PFSK-1 (cell line): ENCODE measurements around the gene COX6A2.

Experiments
- FOXP2 ChIP-seq: optimal IDR thresholded peaks from 2 replicates; pipeline ENCODE3; 2011; ENCODE audit warnings: borderline replicate concordance, control low read depth, inconsistent platforms; ENCODE audit not compliant: insufficient read depth; ENCODE audit errors: extremely low read length, extremely low read depth
- POLR2AphosphoS5 ChIP-seq: IDR thresholded peaks from 2 replicates; pipeline ENCODE4 v1.6.1; 2012; ENCODE audit warnings: low read depth, mild to moderate bottlenecking, control low read depth, low read length, moderate library complexity
- SIN3A ChIP-seq: IDR thresholded peaks from 2 replicates; pipeline ENCODE4 v1.6.1; 2012; ENCODE audit warnings: mild to moderate bottlenecking, low read length, moderate library complexity, borderline replicate concordance; ENCODE audit not compliant: insufficient read depth
- TAF1 ChIP-seq: IDR thresholded peaks from 2 replicates; pipeline ENCODE4 v1.6.1; 2012; ENCODE audit warnings: low read length, control low read depth, borderline replicate concordance; ENCODE audit not compliant: insufficient read depth
- TF ChIP-seq, protein P1 (sequence below), 2 experiments: IDR thresholded peaks; 2 replicates each; pipeline versions ENCODE4 v1.6.1 to v1.8.0; 2011 to 2012; ENCODE audit warnings: low read depth in 2 of 2, low read length in 2 of 2, control low read depth in 1 of 2, inconsistent platforms in 1 of 2, mild to moderate bottlenecking in 1 of 2, moderate library complexity in 1 of 2; ENCODE audit not compliant: insufficient read depth in 1 of 2

COX6A2 gene

DNA sequence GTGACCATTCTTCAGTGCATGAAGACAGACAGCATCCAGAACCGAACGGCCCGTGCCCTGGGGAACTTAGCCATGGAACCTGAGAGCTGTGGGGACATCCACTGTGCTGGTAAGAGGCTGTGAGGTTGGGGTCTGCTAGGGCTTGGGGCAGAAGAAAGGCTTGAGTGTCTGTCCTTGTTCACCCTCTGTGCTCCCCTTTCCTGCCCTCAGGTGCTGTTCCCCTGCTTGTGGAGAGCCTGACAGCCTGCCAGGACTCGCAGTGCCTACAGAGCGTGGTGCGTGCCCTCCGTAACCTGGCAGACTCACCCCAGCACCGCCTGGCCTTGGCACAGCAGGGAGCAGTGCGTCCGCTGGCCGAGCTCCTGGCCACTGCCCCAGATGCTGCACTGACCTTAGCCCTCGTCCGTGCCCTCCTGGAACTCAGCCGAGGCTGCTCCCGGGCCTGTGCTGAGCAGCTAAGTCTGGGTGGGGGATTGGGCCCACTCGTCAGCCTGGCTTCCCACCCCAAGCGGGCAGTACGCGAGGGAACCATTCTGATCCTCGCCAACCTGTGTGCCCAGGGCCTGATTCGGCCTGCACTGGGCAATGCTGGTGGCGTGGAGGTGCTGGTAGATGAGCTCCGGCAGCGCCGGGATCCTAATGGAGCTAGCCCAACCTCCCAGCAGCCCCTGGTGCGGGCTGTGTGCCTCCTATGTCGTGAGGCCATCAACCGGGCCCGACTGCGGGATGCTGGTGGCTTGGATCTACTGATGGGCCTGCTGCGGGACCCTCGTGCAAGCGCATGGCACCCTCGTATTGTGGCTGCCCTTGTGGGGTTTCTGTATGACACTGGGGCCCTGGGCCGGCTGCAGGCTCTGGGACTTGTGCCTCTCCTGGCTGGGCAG is 34.0 kb upstream of the COX6A2 start:
- TF ChIP-seq TAF1 (no peak), POLR2AphosphoS5 (no peak), SIN3A (no peak), FOXP2 (no peak)
- TF ChIP-seq, protein P1, sequence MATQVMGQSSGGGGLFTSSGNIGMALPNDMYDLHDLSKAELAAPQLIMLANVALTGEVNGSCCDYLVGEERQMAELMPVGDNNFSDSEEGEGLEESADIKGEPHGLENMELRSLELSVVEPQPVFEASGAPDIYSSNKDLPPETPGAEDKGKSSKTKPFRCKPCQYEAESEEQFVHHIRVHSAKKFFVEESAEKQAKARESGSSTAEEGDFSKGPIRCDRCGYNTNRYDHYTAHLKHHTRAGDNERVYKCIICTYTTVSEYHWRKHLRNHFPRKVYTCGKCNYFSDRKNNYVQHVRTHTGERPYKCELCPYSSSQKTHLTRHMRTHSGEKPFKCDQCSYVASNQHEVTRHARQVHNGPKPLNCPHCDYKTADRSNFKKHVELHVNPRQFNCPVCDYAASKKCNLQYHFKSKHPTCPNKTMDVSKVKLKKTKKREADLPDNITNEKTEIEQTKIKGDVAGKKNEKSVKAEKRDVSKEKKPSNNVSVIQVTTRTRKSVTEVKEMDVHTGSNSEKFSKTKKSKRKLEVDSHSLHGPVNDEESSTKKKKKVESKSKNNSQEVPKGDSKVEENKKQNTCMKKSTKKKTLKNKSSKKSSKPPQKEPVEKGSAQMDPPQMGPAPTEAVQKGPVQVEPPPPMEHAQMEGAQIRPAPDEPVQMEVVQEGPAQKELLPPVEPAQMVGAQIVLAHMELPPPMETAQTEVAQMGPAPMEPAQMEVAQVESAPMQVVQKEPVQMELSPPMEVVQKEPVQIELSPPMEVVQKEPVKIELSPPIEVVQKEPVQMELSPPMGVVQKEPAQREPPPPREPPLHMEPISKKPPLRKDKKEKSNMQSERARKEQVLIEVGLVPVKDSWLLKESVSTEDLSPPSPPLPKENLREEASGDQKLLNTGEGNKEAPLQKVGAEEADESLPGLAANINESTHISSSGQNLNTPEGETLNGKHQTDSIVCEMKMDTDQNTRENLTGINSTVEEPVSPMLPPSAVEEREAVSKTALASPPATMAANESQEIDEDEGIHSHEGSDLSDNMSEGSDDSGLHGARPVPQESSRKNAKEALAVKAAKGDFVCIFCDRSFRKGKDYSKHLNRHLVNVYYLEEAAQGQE (IDR thresholded peaks at IDR 0.05; ENCODE audit: insufficient read depth in 1 of 2, low read depth in 2 of 2, low read length in 2 of 2) = no peak

DNA sequence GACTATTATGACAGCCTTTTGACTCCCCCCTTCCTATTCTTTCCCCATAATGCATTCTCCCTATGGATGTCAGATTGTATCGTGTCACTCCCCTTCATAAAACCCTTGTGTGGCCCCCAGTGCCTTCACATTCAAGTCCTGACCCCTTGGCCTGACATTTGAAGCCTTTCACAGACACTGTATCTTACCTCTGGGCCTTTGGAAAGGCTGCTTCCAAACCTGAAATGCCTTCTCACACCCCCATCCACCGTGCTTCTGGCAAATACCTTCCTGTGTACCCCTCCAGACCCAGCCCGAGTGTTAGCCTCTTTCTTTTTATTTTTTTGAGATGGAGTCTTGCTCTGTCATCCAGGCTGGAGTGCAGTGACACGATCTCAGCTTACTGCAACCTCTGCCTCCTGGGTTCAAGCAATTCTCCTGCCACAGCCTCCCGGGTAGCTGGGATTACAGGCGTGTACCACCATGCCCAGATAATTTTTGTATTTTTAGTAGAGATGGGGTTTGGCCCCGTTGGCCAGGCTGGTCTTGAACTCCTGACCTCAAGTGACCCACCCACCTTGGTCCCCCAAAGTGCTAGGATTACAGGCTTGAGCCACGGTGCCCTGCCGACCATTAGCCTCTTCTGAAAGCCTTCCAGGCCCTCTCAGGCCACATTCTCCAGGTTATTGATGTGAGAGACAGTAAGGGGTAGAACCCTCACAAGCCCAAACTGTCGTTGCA is 33.2 kb upstream of the COX6A2 start:
- TF ChIP-seq SIN3A (no peak), POLR2AphosphoS5 (no peak), FOXP2 (no peak), TAF1 (no peak)
- TF ChIP-seq, protein P1 (IDR thresholded peaks at IDR 0.05; ENCODE audit: insufficient read depth in 1 of 2, low read depth in 2 of 2, low read length in 2 of 2) = no peak

DNA sequence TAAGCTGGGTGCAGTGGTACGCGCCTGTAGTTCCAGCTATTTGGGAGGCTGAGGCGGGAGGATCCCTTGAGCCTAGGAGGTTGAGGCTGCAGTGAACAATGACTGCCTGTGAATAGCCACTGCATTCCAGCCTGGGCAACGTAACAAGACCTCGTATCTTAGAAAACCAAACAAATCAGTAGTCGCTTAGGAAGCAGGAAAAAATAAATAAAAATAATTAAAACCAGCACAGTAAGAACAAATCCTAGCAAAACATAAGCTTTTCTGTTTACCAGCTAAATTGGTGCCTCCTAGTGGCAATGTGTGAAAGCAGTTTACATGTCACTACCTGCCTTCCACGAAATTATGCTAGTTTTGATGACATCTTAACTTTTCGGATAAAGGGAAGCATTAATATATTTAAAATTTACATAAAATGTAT is 32.4 kb upstream of the COX6A2 start:
- no peak for TF ChIP-seq POLR2AphosphoS5
- TF ChIP-seq, protein P1 (IDR thresholded peaks at IDR 0.05; ENCODE audit: insufficient read depth in 1 of 2, low read depth in 2 of 2, low read length in 2 of 2) = no peak
- TF ChIP-seq TAF1 = no peak
- no peak for TF ChIP-seq FOXP2
- TF ChIP-seq SIN3A = no peak

DNA sequence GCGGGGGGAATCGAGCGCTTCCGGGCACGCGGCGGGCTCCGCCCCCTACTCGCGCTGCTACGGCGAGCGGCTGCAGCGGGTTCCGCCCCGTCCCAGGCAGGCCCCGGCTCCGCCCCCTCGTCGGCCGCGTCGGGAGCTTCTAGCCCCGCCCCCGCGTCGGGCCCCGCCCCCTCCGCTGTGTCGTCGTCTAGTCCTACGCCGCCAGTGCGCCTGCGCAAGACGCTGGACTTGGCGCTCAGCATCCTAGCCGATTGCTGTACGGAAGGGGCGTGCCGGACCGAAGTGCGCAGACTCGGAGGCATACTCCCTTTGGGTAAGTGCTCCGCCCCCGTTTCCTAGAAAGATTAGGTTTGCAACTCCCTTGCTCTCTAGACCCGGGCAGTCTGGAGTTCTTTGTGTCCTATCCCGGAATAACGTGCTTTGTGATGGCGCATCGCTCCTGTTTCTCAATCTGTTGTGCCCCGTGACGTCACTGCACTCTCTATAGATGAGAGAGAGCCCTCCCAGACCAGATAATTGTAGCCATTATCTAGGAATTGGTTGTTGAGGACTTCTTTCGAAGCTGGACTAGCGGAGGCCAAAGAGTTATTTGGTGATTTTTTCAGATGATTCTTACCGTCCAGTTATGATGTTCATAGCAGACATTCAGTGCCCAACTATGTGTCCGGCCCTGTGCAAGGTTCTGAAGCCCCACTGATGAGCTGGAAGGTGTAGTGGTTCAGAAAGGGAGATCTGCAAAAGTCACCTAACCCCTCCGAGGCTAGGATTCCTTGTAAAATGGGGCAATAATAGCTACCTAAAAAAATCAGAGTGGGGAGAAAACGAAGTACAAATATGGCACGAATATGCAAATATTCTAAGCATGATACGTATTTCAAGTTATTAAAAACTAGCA is 31.8 kb upstream of the COX6A2 start:
- TF ChIP-seq FOXP2 (no peak), POLR2AphosphoS5 (peak; percentile 69), TAF1 (0 out of 2 replicates have a peak, but pooled peaks have one; percentile 24)
